HG03175 (cell line): ENCODE measurements around the gene ZNF678.
"Not testable (repeated sequence)": the region's sequence is repeated elsewhere in the genome, so short reads cannot be mapped to it uniquely, and the experiment has no call there.

ENCODE experiments used
- ATAC-seq: cut with Tn5 transposase; IDR thresholded peaks from one replicate; pipeline ENCODE4 v1.9.1; 2021; ENCODE audit warnings: mild to moderate bottlenecking, moderate library complexity; ENCODE audit not compliant: unreplicated experiment

Gene ZNF678

GRCh38 chr1:227596222-227596621, 32.9 kb downstream of the ZNF678 start:
- ATAC-seq, result not testable (repeated sequence)

GRCh38 chr1:227603327-227603726, 40.0 kb downstream of the ZNF678 start:
- ATAC-seq, result no peak

GRCh38 chr1:227604446-227604845, 41.1 kb downstream of the ZNF678 start:
- ATAC-seq, result no peak

GRCh38 chr1:227606271-227606670, 42.9 kb downstream of the ZNF678 start:
- not testable (repeated sequence) for ATAC-seq

- no peak for ATAC-seq
These were observed 44.1 kb downstream of the ZNF678 start for GRCh38 chr1:227607336-227607898.

GRCh38 chr1:227612658-227613057, 49.3 kb downstream of the ZNF678 start:
- no peak for ATAC-seq

GRCh38 chr1:227613526-227613925, 50.2 kb downstream of the ZNF678 start:
- no peak for ATAC-seq

- no peak for ATAC-seq
These were observed 57.9 kb downstream of the ZNF678 start for GRCh38 chr1:227621211-227621610.

GRCh38 chr1:227622739-227623475, 59.6 kb downstream of the ZNF678 start:
- ATAC-seq, result no peak

GRCh38 chr1:227632325-227632724, 69.0 kb downstream of the ZNF678 start:
- ATAC-seq, result no peak

- no peak for ATAC-seq
These were observed 72.2 kb downstream of the ZNF678 start for GRCh38 chr1:227635596-227635995.

GRCh38 chr1:227654431-227654830, 91.1 kb downstream of the ZNF678 start:
- ATAC-seq, result no peak

- ATAC-seq, result no peak
These were observed 91.7 kb downstream of the ZNF678 start for GRCh38 chr1:227654858-227655752.

- ATAC-seq, result no peak
These were observed 98.1 kb downstream of the ZNF678 start for GRCh38 chr1:227661495-227661894.

GRCh38 chr1:227662933-227663332, 99.6 kb downstream of the ZNF678 start:
- no peak for ATAC-seq

GRCh38 chr1:227666286-227666685, 102.9 kb downstream of the ZNF678 start:
- ATAC-seq, result no peak

GRCh38 chr1:227673441-227673840, 110.1 kb downstream of the ZNF678 start:
- ATAC-seq, result no peak

GRCh38 chr1:227685807-227686206, 122.5 kb downstream of the ZNF678 start:
- ATAC-seq, result no peak

- ATAC-seq, result no peak
These were observed 134.0 kb downstream of the ZNF678 start for GRCh38 chr1:227697321-227697864.

- ATAC-seq, result not testable (repeated sequence)
These were observed 138.3 kb downstream of the ZNF678 start for GRCh38 chr1:227701631-227702030.

- ATAC-seq, result no peak
These were observed 144.5 kb downstream of the ZNF678 start for GRCh38 chr1:227707846-227708245.
